Activated CD8-positive, alpha-beta T cell treated with anti-CD3 and anti-CD28 coated beads for 36 hours (primary cell): ENCODE data around the gene LMO3. TPM values are rescaled to one million over a fixed set of nuclear protein-coding genes. Genes with fewer than 3 reads are reported as not detected.

Experiments
- ATAC-seq: fragments of 200-7000 bp; cut with Tn5 transposase; one replicate; pipeline ENCODE4 v1.10.0; 2021; ENCODE audit warnings: mild to moderate bottlenecking, moderate library complexity
- CTCF ChIA-PET: fragments of 350-600 bp; sonication (Branson Sonifier 250); formaldehyde crosslinking; loops from one replicate; lab custom pipeline; 2021; ENCODE audit warnings: antibody characterized with exemption; lab: Charles Lee
- POLR2A ChIA-PET: fragments of 350-600 bp; sonication (Branson Sonifier 250); formaldehyde crosslinking; loops from one replicate; lab custom pipeline; 2021; ENCODE audit warnings: antibody characterized with exemption; lab: Charles Lee
- DNase-seq: peaks from one replicate; pipeline ENCODE4 v3.0.0-alpha.2; 2020
- H3K27ac Mint-ChIP-seq: one replicate; pipeline ENCODE4 v1.8.0; 2021; ENCODE audit warnings: mild to moderate bottlenecking, mixed read lengths
- H3K27me3 Mint-ChIP-seq: one replicate; pipeline ENCODE4 v1.8.0; 2021; ENCODE audit warnings: mixed read lengths
- H3K36me3 Mint-ChIP-seq: one replicate; pipeline ENCODE4 v1.8.0; 2021; ENCODE audit warnings: low read depth, mixed read lengths
- H3K4me1 Mint-ChIP-seq: one replicate; pipeline ENCODE4 v1.8.0; 2021; ENCODE audit warnings: low read depth, mixed read lengths
- H3K4me3 Mint-ChIP-seq: one replicate; pipeline ENCODE4 v1.8.0; 2021; ENCODE audit warnings: mild to moderate bottlenecking, moderate library complexity, mixed read lengths
- H3K9me3 Mint-ChIP-seq: one replicate; pipeline ENCODE4 v1.8.0; 2021; ENCODE audit warnings: mixed read lengths
- intact Hi-C: fragments of 100-400 bp; cut with micrococcal nuclease; formaldehyde crosslinking; loops from one replicate; pipeline ENCODE4 v1.10.0; 2022
- total RNA-seq, 2 experiments: library from RNA; stranded (reverse); gene quantifications; one replicate each; pipeline ENCODE4 v1.2.3, GENCODE V29; 2021
- TF ChIP-seq, protein P1 (sequence below): fragments of 200-600 bp; IDR thresholded peaks from one replicate; pipeline ENCODE4 v1.8.0; 2022; ENCODE audit warnings: antibody characterized with exemption, mild to moderate bottlenecking

The LMO3 gene
- total RNA-seq, 2 experiments from 2014 or later, result not detected

- POLR2A ChIA-PET, result no interaction called here
- H3K4me3 Mint-ChIP-seq, result no peak overlapping the region
- intact Hi-C loops, result no loop called here
Measured at GRCh38 chr12:16562921-16563320, 43.0 kb downstream of the LMO3 start.

GRCh38 chr12:16562435-16562834 is 43.5 kb downstream of the LMO3 start:
- Mint-ChIP-seq H3K36me3 (no peaks in the 10 kb centered on the region), H3K9me3 (peaks cover 6% of the 10 kb centered on the region), H3K4me1 (no peaks in the 10 kb centered on the region), H3K27me3 (no peaks in the 10 kb centered on the region), H3K27ac (no peak overlapping the region), H3K4me3 (no peak overlapping the region)
- TF ChIP-seq, protein P1, sequence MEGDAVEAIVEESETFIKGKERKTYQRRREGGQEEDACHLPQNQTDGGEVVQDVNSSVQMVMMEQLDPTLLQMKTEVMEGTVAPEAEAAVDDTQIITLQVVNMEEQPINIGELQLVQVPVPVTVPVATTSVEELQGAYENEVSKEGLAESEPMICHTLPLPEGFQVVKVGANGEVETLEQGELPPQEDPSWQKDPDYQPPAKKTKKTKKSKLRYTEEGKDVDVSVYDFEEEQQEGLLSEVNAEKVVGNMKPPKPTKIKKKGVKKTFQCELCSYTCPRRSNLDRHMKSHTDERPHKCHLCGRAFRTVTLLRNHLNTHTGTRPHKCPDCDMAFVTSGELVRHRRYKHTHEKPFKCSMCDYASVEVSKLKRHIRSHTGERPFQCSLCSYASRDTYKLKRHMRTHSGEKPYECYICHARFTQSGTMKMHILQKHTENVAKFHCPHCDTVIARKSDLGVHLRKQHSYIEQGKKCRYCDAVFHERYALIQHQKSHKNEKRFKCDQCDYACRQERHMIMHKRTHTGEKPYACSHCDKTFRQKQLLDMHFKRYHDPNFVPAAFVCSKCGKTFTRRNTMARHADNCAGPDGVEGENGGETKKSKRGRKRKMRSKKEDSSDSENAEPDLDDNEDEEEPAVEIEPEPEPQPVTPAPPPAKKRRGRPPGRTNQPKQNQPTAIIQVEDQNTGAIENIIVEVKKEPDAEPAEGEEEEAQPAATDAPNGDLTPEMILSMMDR, result no peak
- DNase-seq (no peak), ATAC-seq (no peak)
- ChIA-PET CTCF (no interaction called here), POLR2A (no interaction called here)
- intact Hi-C loops, result no loop called here

More at GRCh38 chr12:16562921-16563320, 43.0 kb downstream of the LMO3 start:
- H3K36me3 Mint-ChIP-seq, result no peaks in the 10 kb centered on the region
- H3K9me3 Mint-ChIP-seq, result peaks cover 6% of the 10 kb centered on the region
- DNase-seq (no peak), ATAC-seq (no peak)
- H3K27ac Mint-ChIP-seq, result no peak overlapping the region
- H3K27me3 Mint-ChIP-seq, result no peaks in the 10 kb centered on the region
- CTCF ChIA-PET, result no interaction called here
- TF ChIP-seq, protein P1, result no peak
- H3K4me1 Mint-ChIP-seq, result no peaks in the 10 kb centered on the region

DNA sequence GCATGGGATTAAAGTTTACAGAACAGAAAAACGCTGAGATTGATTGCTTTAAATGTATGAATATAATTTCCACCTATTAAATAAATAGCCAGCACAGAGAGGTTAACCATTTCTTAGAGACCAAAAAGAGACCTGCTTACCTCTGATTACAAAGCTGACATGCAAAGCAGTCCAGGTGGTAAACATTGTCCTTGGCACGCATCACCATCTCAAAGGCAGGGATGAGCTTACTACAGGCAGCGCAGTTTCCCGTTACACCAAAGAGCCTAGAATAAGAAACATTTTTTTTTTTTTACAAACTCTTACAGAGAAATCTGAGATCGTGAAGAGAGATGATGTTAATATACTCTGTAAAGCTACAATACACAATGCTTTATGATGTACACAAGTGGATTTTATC is 45.7 kb downstream of the LMO3 start:
- CTCF ChIA-PET, result interaction anchor here (0.6 kb wide), 1 partner anchor 876 kb away, joined by 3 read pairs; no protein-coding TSS in a partner anchor
- Mint-ChIP-seq H3K4me1 (no peaks in the 10 kb centered on the region), H3K9me3 (peaks cover 2% of the 10 kb centered on the region), H3K27me3 (no peaks in the 10 kb centered on the region), H3K4me3 (no peak overlapping the region), H3K36me3 (no peaks in the 10 kb centered on the region), H3K27ac (no peak overlapping the region)
- POLR2A ChIA-PET, result no interaction called here
- DNase-seq, result no peak
- ATAC-seq, result no peak
- intact Hi-C loops, result no loop called here
- TF ChIP-seq, protein P1, result no peak

- Mint-ChIP-seq H3K9me3 (peaks cover 2% of the 10 kb centered on the region), H3K4me1 (no peaks in the 10 kb centered on the region), H3K4me3 (no peak overlapping the region), H3K27ac (no peak overlapping the region), H3K27me3 (no peaks in the 10 kb centered on the region), H3K36me3 (no peaks in the 10 kb centered on the region)
- POLR2A ChIA-PET, result no interaction called here
- TF ChIP-seq, protein P1, result no peak
- CTCF ChIA-PET, result no interaction called here
- no peak for DNase-seq
- intact Hi-C loops, result no loop called here
- no peak for ATAC-seq
Measured at GRCh38 chr12:16555630-16556029, 50.3 kb downstream of the LMO3 start.

DNA sequence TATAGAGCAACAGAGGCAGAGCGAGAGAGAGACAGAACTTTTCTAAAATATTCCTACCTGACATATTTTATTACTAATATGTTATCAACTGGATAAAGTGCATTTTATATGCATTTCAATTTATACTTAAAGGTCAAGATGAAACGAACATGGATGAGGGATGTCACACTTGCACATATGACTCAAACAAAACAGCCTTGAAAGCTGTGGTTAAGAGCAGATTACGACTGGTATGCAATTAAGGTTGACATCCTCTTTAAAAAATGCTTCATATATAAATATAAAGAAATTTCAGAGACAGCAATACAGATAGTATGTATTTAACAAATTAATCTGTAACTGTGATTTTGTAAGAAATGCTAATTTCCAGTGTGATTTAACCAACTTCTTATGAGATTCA is 52.5 kb downstream of the LMO3 start:
- H3K27me3 Mint-ChIP-seq, result no peaks in the 10 kb centered on the region
- no peak overlapping the region for H3K4me3 Mint-ChIP-seq
- no peaks in the 10 kb centered on the region for H3K36me3 Mint-ChIP-seq
- no peak overlapping the region for H3K27ac Mint-ChIP-seq
- TF ChIP-seq, protein P1, result no peak
- no peaks in the 10 kb centered on the region for H3K4me1 Mint-ChIP-seq
- CTCF ChIA-PET, result no interaction called here
- POLR2A ChIA-PET, result no interaction called here
- intact Hi-C loops, result no loop called here
- no peak for ATAC-seq
- no peak for DNase-seq
- H3K9me3 Mint-ChIP-seq, result peaks cover 2% of the 10 kb centered on the region
